GM12892 (cell line): ENCODE data around the gene UBE2U.

ENCODE experiments used
- POLR2A ChIP-seq: IDR thresholded peaks from 2 replicates; pipeline ENCODE4 v1.6.1; 2011; ENCODE audit warnings: low read depth, low read length, control low read depth
- POLR2AphosphoS5 ChIP-seq: IDR thresholded peaks from 2 replicates; pipeline ENCODE4 v1.6.1; 2011; ENCODE audit warnings: low read depth, low read length, control low read depth
- TAF1 ChIP-seq: IDR thresholded peaks from 2 replicates; pipeline ENCODE4 v1.6.1; 2011; ENCODE audit warnings: low read depth, mild to moderate bottlenecking, control low read depth, low read length, borderline replicate concordance

DNA sequence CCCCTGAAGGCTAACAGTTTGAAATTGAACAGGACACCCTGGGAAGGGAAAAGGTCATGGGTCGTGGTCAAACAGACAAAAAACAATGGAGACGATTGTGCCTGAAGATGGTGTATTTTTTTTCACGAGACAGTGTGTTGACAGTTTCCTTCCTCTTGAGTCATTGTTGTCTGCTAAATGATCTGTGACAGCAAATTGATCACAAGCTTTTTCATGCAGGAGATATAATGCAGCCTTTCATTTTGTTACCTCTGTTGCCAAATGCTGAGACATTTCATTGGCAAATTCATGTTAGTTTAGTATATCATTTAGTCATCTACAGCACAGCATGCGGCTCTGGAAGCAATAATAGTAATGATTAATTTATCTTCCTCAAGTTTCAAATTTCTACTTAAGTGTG is 27.7 kb downstream of the UBE2U start:
- TF ChIP-seq POLR2A = no peak
- no peak for TF ChIP-seq POLR2AphosphoS5
- TF ChIP-seq TAF1 = no peak
